GM23338 (cell line): ENCODE data around the gene GOLGA6A. TPM values are rescaled to one million over a fixed set of nuclear protein-coding genes. Genes with fewer than 3 reads are reported as not detected.
A peak's percentile ranks its signal among the peaks of the same experiment; 100 is the strongest.
"Not testable (repeated sequence)": the region's sequence is repeated elsewhere in the genome, so short reads cannot be mapped to it uniquely, and the experiment has no call there.

Source experiments
- ATAC-seq: fragments of 200-7000 bp; cut with Tn5 transposase; 3 replicates; pipeline ENCODE4 v1.9.1; 2020
- DNase-seq: peaks from one replicate; pipeline ENCODE4 v3.0.0-alpha.2; 2015; ENCODE audit warnings: low spot score
- H2AFZ ChIP-seq: fragments of 200-600 bp; sonication (generic); 2 replicates; pipeline ENCODE4 v1.8.0; 2016; ENCODE audit warnings: antibody characterized with exemption, mild to moderate bottlenecking, moderate library complexity
- H3F3A ChIP-seq: fragments of 200-600 bp; sonication (generic); replicated peaks from 2 replicates; pipeline ENCODE4 v1.8.0; 2017; ENCODE audit warnings: antibody characterized with exemption, mixed run types, low read depth
- H3K27ac ChIP-seq: fragments of 200-600 bp; sonication (generic); 2 replicates; pipeline ENCODE4 v1.6.1; 2016; ENCODE audit warnings: low read depth
- H3K27me3 ChIP-seq: fragments of 200-600 bp; sonication (generic); 2 replicates; pipeline ENCODE4 v1.8.0; 2016; ENCODE audit warnings: mild to moderate bottlenecking, mixed run types, moderate library complexity; ENCODE audit not compliant: insufficient read depth
- H3K36me3 ChIP-seq: fragments of 200-600 bp; sonication (generic); 2 replicates; pipeline ENCODE4 v1.8.0; 2016; ENCODE audit warnings: mild to moderate bottlenecking; ENCODE audit not compliant: insufficient read depth
- H3K4me1 ChIP-seq: fragments of 200-600 bp; sonication (generic); 2 replicates; pipeline ENCODE4 v1.8.0; 2016; ENCODE audit warnings: mild to moderate bottlenecking, moderate library complexity; ENCODE audit not compliant: insufficient read depth
- H3K4me2 ChIP-seq: fragments of 200-600 bp; sonication (generic); 2 replicates; pipeline ENCODE4 v1.7.1; 2017; ENCODE audit warnings: mixed run types
- H3K4me3 ChIP-seq: fragments of 200-600 bp; sonication (generic); 2 replicates; pipeline ENCODE4 v1.6.1; 2016; ENCODE audit warnings: mixed run types
- H3K79me2 ChIP-seq: fragments of 200-600 bp; sonication (generic); replicated peaks from 2 replicates; pipeline ENCODE4 v1.8.0; 2017; ENCODE audit warnings: mild to moderate bottlenecking; ENCODE audit not compliant: insufficient read depth
- H3K9me2 ChIP-seq: fragments of 200-600 bp; sonication (generic); 2 replicates; pipeline ENCODE4 v1.8.0; 2017; ENCODE audit not compliant: insufficient read depth
- H4K20me1 ChIP-seq: fragments of 200-600 bp; sonication (generic); replicated peaks from 2 replicates; pipeline ENCODE4 v1.8.0; 2017; ENCODE audit warnings: mild to moderate bottlenecking; ENCODE audit not compliant: insufficient read depth
- H3K27ac Mint-ChIP-seq: 2 replicates; pipeline ENCODE4 v1.8.0; 2020; ENCODE audit warnings: inconsistent platforms, mild to moderate bottlenecking, moderate library complexity, mixed read lengths
- H3K27me3 Mint-ChIP-seq: 3 replicates; pipeline ENCODE4 v1.8.0; 2022; ENCODE audit warnings: low read depth, mild to moderate bottlenecking, moderate library complexity, mixed read lengths, inconsistent platforms; ENCODE audit not compliant: insufficient read depth, poor library complexity
- H3K36me3 Mint-ChIP-seq: 3 replicates; pipeline ENCODE4 v1.8.0; 2021; ENCODE audit warnings: low read depth, mild to moderate bottlenecking, inconsistent platforms, moderate library complexity, mixed read lengths
- H3K4me1 Mint-ChIP-seq: 3 replicates; pipeline ENCODE4 v1.8.0; 2020; ENCODE audit warnings: mild to moderate bottlenecking, inconsistent platforms, mixed read lengths
- H3K4me3 Mint-ChIP-seq: 3 replicates; pipeline ENCODE4 v1.8.0; 2021; ENCODE audit warnings: moderate library complexity, mild to moderate bottlenecking, inconsistent platforms, mixed read lengths
- H3K9me3 Mint-ChIP-seq: 3 replicates; pipeline ENCODE4 v1.8.0; 2020; ENCODE audit warnings: moderate library complexity, mild to moderate bottlenecking, inconsistent platforms, mixed read lengths
- CREB1 ChIP-seq: fragments of 250-450 bp; sonication (Bioruptor Pico); IDR thresholded peaks from 2 replicates; pipeline ENCODE4 v1.5.0; 2020; ENCODE audit warnings: low read depth, mild to moderate bottlenecking, moderate library complexity
- CTCF ChIP-seq, 2 experiments: fragments of 200-600 bp in 1 of 2; sonication (generic) in 1 of 2; conservative IDR thresholded peaks; 2 replicates each; pipeline versions ENCODE4 v1.5.1 to v1.6.1; 2016 to 2017; ENCODE audit warnings: antibody characterized with exemption in 2 of 2, low read depth in 2 of 2, mild to moderate bottlenecking in 2 of 2, moderate library complexity in 1 of 2
- JUNB ChIP-seq: IDR thresholded peaks from one replicate; pipeline ENCODE4 v1.6.1; 2016; ENCODE audit warnings: antibody characterized with exemption; ENCODE audit not compliant: unreplicated experiment
- NANOG ChIP-seq: IDR thresholded peaks from 2 replicates; pipeline ENCODE4 v1.6.1; 2016; ENCODE audit warnings: antibody characterized with exemption, borderline replicate concordance
- STAT1 ChIP-seq: IDR thresholded peaks from one replicate; pipeline ENCODE4 v1.6.1; 2016; ENCODE audit warnings: antibody characterized with exemption; ENCODE audit not compliant: unreplicated experiment
- ZNF462 ChIP-seq: fragments of 250-450 bp; sonication (Bioruptor Pico); IDR thresholded peaks from 2 replicates; pipeline ENCODE4 v1.5.0; 2020; ENCODE audit warnings: mild to moderate bottlenecking, moderate library complexity
- polyA plus RNA-seq: library from polyadenylated mRNA; unstranded; fragments of >200 nt; fragmentation: Nextera tagmentation; extraction: Ambion mirVana; gene quantifications from 2 replicates; pipeline ENCODE4 v1.2.1, GENCODE V29; 2016
- total RNA-seq: library from RNA; depleted of rRNA; stranded (reverse); fragments of >200 nt; shearing (Covaris generic); gene quantifications from 2 replicates; pipeline ENCODE4 v1.2.3, GENCODE V29; 2014

GOLGA6A gene
- total and polyA plus RNA-seq, 2 experiments from 2014 or later, result 0.18 to 2.1 TPM

GRCh38 chr15:74109713-74110112 is 27.4 kb upstream of the GOLGA6A start (continued):
- TF ChIP-seq CREB1 (CRISPR knock-in tag), result no peak

- ATAC-seq, result peak; percentile 82
- not testable (repeated sequence) for H3K27me3 ChIP-seq, H3K4me3 Mint-ChIP-seq, H3K4me2 ChIP-seq, H3K4me1 Mint-ChIP-seq, H3K27ac ChIP-seq, H4K20me1 ChIP-seq, H3K36me3 ChIP-seq, H2AFZ ChIP-seq, H3K27me3 Mint-ChIP-seq, H3K27ac Mint-ChIP-seq, H3F3A ChIP-seq, H3K4me3 ChIP-seq, H3K4me1 ChIP-seq, H3K36me3 Mint-ChIP-seq, H3K9me2 ChIP-seq, H3K79me2 ChIP-seq
- TF ChIP-seq CTCF (conservative IDR thresholded peaks at IDR 0.05; ENCODE audit: low read depth in 2 of 2), result peak; percentile 55 to 60
- peak; percentile 43 for DNase-seq
- peaks cover 13% of the 10 kb centered on the region for H3K9me3 Mint-ChIP-seq
These were observed 26.3 kb upstream of the GOLGA6A start for GRCh38 chr15:74108611-74109010.

- H3K27ac ChIP-seq, result no peak overlapping the region
- H3K9me2 ChIP-seq, result no peaks in the 10 kb centered on the region
- Mint-ChIP-seq H3K27me3 (peaks cover 3% of the 10 kb centered on the region), H3K27ac (no peak overlapping the region), H3K9me3 (peaks cover 8% of the 10 kb centered on the region), H3K36me3 (peaks cover 1% of the 10 kb centered on the region; the same call in 2 of the 3 replicates), H3K4me3 (no peak overlapping the region), H3K4me1 (no peaks in the 10 kb centered on the region)
- DNase-seq, result no peak
- no peaks in the 10 kb centered on the region for H3K4me1 ChIP-seq
- no peaks in the 10 kb centered on the region for H3K36me3 ChIP-seq
- no peaks in the 10 kb centered on the region for H3K79me2 ChIP-seq
- H3K4me3 ChIP-seq, result no peak overlapping the region
- H3K4me2 ChIP-seq, result no peak overlapping the region
- H2AFZ ChIP-seq, result no peak overlapping the region
- no peaks in the 10 kb centered on the region for H4K20me1 ChIP-seq
- H3K27me3 ChIP-seq, result no peaks in the 10 kb centered on the region
- no peak for ATAC-seq
- no peaks in the 10 kb centered on the region for H3F3A ChIP-seq
- TF ChIP-seq JUNB (no peak), NANOG (no peak), CTCF (conservative IDR thresholded peaks at IDR 0.05; ENCODE audit: low read depth in 2 of 2) (no peak), STAT1 (no peak), ZNF462 (no peak)
These were observed 25.8 kb upstream of the GOLGA6A start for GRCh38 chr15:74108111-74108510.
